OCI-LY1 (cell line): Measurements from ENCODE around the gene ADGRA3.

ENCODE experiments used
- H2AFZ ChIP-seq: fragments of 200-600 bp; sonication (generic), shearing (Covaris generic); 2 replicates; pipeline ENCODE4 v1.6.0; 2014; ENCODE audit warnings: antibody characterized with exemption, mild to moderate bottlenecking, low read length
- H3F3A ChIP-seq: fragments of 200-600 bp; sonication (generic), shearing (Covaris generic); 2 replicates; pipeline ENCODE4 v1.6.0; 2014; ENCODE audit warnings: mild to moderate bottlenecking, antibody characterized with exemption, low read length, moderate library complexity; ENCODE audit not compliant: insufficient read depth
- H3K27ac ChIP-seq: fragments of 200-600 bp; sonication (generic); 2 replicates; pipeline ENCODE4 v1.5.1; 2014; ENCODE audit warnings: low read length, mixed run types, mild to moderate bottlenecking, low read depth; ENCODE audit not compliant: poor library complexity, severe bottlenecking
- H3K27me3 ChIP-seq: fragments of 200-600 bp; sonication (generic); 2 replicates; pipeline ENCODE4 v1.6.0; 2014; ENCODE audit warnings: antibody characterized with exemption, mild to moderate bottlenecking, low read length, moderate library complexity; ENCODE audit not compliant: insufficient read depth
- H3K36me3 ChIP-seq: fragments of 200-600 bp; sonication (generic); 2 replicates; pipeline ENCODE4 v1.6.1; 2014; ENCODE audit warnings: mild to moderate bottlenecking, antibody characterized with exemption, low read length, moderate library complexity, mixed read lengths; ENCODE audit not compliant: insufficient read depth
- H3K4me1 ChIP-seq: fragments of 200-600 bp; sonication (generic); 2 replicates; pipeline ENCODE4 v1.5.1; 2014; ENCODE audit warnings: mild to moderate bottlenecking, low read length, moderate library complexity; ENCODE audit not compliant: insufficient read depth, severe bottlenecking
- H3K4me2 ChIP-seq: fragments of 200-600 bp; sonication (generic), shearing (Covaris generic); 2 replicates; pipeline ENCODE4 v1.6.1; 2014; ENCODE audit warnings: low read length
- H3K4me3 ChIP-seq: fragments of 200-600 bp; sonication (generic); 2 replicates; pipeline ENCODE4 v1.5.1; 2014; ENCODE audit warnings: low read length, low read depth, mild to moderate bottlenecking, mixed read lengths; ENCODE audit not compliant: poor library complexity, severe bottlenecking
- H3K79me2 ChIP-seq: fragments of 200-600 bp; shearing (Covaris generic); 2 replicates; pipeline ENCODE4 v1.6.1; 2016; ENCODE audit warnings: mixed run types, low read length, mixed read lengths; ENCODE audit not compliant: insufficient read depth
- H3K9ac ChIP-seq: fragments of 200-600 bp; sonication (generic), shearing (Covaris generic); 2 replicates; pipeline ENCODE4 v1.6.1; 2014; ENCODE audit warnings: mild to moderate bottlenecking, low read length, mixed read lengths
- H3K9me2 ChIP-seq: fragments of 200-600 bp; sonication (generic), shearing (Covaris generic); 2 replicates; pipeline ENCODE4 v1.6.1; 2014; ENCODE audit warnings: low read depth, mild to moderate bottlenecking, low read length, mixed read lengths
- H3K9me3 ChIP-seq: fragments of 200-600 bp; shearing (Covaris generic); 2 replicates; pipeline ENCODE4 v1.6.1; 2014; ENCODE audit warnings: low read length, mixed read lengths
- H4K20me1 ChIP-seq: fragments of 200-600 bp; sonication (generic), shearing (Covaris generic); 2 replicates; pipeline ENCODE4 v1.6.0; 2016; ENCODE audit warnings: mild to moderate bottlenecking, low read length; ENCODE audit not compliant: insufficient read depth
- EZH2 ChIP-seq: fragments of 200-600 bp; sonication (generic), shearing (Covaris generic); IDR thresholded peaks from 2 replicates; pipeline ENCODE4 v1.8.0; 2017; ENCODE audit warnings: borderline replicate concordance, mixed run types, mild to moderate bottlenecking, antibody characterized with exemption, low read length, moderate library complexity, mixed read lengths
- TF ChIP-seq, protein P1 (sequence below): fragments of 200-600 bp; sonication (generic), shearing (Covaris generic); IDR thresholded peaks from 2 replicates; pipeline ENCODE4 v1.5.1; 2017; ENCODE audit warnings: mild to moderate bottlenecking, antibody characterized with exemption, low read length, moderate library complexity, mixed read lengths

Gene ADGRA3

DNA sequence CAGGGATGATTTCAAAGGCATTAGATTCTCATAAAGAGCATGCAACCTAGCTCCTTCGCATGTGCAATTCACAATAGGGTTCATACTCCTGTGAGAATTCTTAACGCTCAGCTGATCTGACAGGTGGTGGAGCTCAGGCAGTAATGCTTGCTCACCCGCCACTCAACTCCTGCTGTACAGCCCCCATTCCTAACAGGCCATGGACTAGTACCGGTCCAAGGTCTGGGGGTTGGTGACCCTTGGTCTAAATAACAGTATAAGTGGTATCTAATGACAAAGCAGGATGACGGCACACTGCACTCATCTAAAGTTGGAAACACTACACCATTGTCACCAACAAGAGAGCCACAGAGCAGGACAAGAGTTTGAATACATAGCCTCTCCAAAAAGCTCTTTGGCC, 28.5 kb downstream of the ADGRA3 start:
- H3K4me2 ChIP-seq: no peak overlapping the region
- no peaks in the 10 kb centered on the region for H4K20me1 ChIP-seq
- H3K27ac ChIP-seq: no peak overlapping the region
- H2AFZ ChIP-seq: no peak overlapping the region
- no peaks in the 10 kb centered on the region for H3K36me3 ChIP-seq
- H3K4me1 ChIP-seq: no peaks in the 10 kb centered on the region
- no peaks in the 10 kb centered on the region for H3K27me3 ChIP-seq
- H3K9me3 ChIP-seq: no peaks in the 10 kb centered on the region
- TF ChIP-seq EZH2: no peak
- TF ChIP-seq, protein P1, sequence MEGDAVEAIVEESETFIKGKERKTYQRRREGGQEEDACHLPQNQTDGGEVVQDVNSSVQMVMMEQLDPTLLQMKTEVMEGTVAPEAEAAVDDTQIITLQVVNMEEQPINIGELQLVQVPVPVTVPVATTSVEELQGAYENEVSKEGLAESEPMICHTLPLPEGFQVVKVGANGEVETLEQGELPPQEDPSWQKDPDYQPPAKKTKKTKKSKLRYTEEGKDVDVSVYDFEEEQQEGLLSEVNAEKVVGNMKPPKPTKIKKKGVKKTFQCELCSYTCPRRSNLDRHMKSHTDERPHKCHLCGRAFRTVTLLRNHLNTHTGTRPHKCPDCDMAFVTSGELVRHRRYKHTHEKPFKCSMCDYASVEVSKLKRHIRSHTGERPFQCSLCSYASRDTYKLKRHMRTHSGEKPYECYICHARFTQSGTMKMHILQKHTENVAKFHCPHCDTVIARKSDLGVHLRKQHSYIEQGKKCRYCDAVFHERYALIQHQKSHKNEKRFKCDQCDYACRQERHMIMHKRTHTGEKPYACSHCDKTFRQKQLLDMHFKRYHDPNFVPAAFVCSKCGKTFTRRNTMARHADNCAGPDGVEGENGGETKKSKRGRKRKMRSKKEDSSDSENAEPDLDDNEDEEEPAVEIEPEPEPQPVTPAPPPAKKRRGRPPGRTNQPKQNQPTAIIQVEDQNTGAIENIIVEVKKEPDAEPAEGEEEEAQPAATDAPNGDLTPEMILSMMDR: no peak
- H3F3A ChIP-seq: no peaks in the 10 kb centered on the region
- no peak overlapping the region for H3K4me3 ChIP-seq
- H3K9me2 ChIP-seq: no peaks in the 10 kb centered on the region
- no peak overlapping the region for H3K9ac ChIP-seq
- H3K79me2 ChIP-seq: no peaks in the 10 kb centered on the region

DNA sequence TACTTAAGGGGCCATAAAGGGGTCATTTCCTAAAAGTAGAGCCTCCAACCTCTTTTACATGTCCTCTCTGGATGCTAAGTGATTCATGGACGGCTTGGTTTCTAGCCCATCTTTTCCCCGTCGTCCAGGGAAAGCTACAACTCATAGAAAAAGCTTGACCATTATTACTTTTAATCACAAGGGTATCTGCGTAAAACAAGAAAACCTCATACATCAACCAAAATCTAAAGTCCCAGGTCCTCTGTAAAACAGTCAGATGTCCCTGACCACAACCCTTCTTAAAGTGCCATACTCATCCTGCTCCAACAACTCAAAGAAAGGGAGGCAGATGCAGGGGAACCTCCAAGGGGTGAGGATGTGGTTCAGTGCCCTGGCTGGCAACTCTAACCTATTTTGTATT, 29.6 kb downstream of the ADGRA3 start:
- Histone ChIP-seq H3F3A (no peaks in the 10 kb centered on the region), H3K4me3 (no peak overlapping the region), H4K20me1 (no peaks in the 10 kb centered on the region), H3K27ac (no peak overlapping the region), H3K36me3 (no peaks in the 10 kb centered on the region), H2AFZ (no peak overlapping the region), H3K9me2 (no peaks in the 10 kb centered on the region), H3K4me2 (no peak overlapping the region), H3K4me1 (no peaks in the 10 kb centered on the region), H3K9me3 (no peaks in the 10 kb centered on the region), H3K27me3 (no peaks in the 10 kb centered on the region), H3K9ac (no peak overlapping the region), H3K79me2 (no peaks in the 10 kb centered on the region)
- TF ChIP-seq EZH2: no peak
- TF ChIP-seq, protein P1: no peak

DNA sequence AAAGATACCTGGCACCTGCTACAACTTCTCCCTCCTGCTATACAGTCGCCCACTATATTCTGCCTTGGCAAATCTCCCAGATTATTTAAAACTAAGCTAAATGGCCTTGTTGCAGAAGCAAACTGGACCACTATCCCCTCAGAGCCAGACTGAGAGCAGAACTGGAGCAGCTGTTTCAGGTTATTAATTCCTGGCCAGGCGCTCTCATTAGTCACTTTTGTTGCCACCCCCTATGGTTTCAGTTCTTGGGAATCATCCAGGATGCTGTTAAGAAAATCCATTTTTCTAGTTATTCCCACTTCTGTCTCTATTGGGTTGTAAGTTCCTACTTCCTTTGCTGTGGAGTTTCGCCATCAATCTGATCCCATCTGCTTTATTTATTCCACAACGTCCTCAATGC, 30.1 kb downstream of the ADGRA3 start:
- TF ChIP-seq, protein P1: no peak
- TF ChIP-seq EZH2: no peak
- H3K9ac ChIP-seq: no peak overlapping the region
- H3F3A ChIP-seq: no peaks in the 10 kb centered on the region
- no peak overlapping the region for H2AFZ ChIP-seq
- no peaks in the 10 kb centered on the region for H3K79me2 ChIP-seq
- no peak overlapping the region for H3K4me2 ChIP-seq
- H4K20me1 ChIP-seq: no peaks in the 10 kb centered on the region
- H3K36me3 ChIP-seq: no peaks in the 10 kb centered on the region
- H3K27ac ChIP-seq: no peak overlapping the region
- H3K4me1 ChIP-seq: no peaks in the 10 kb centered on the region
- H3K27me3 ChIP-seq: no peaks in the 10 kb centered on the region
- H3K4me3 ChIP-seq: no peak overlapping the region
- no peaks in the 10 kb centered on the region for H3K9me3 ChIP-seq
- no peaks in the 10 kb centered on the region for H3K9me2 ChIP-seq
